Astrocyte (in vitro differentiated cells and primary cell): Measurements from ENCODE around the gene SCGB1C2. TPM values are rescaled to one million over a fixed set of nuclear protein-coding genes. Genes with fewer than 3 reads are reported as not detected.

Source experiments
- DNase-seq: peaks from one replicate; pipeline ENCODE4 v3.0.0-alpha.2; 2010; ENCODE audit warnings: low read depth
- FAIRE-seq: peaks from 2 replicates; lab custom pipeline; 2011; peaks lifted over from hg19 to GRCh38; lab: Jason Lieb, UNC
- H2AFZ ChIP-seq: 2 replicates; pipeline ENCODE4 v1.6.0; 2012; ENCODE audit warnings: low read depth, low read length, inconsistent platforms
- H3K27ac ChIP-seq: 2 replicates; pipeline ENCODE4 v1.5.1; 2011; ENCODE audit warnings: low read depth, low read length, inconsistent platforms
- H3K27me3 ChIP-seq: 2 replicates; pipeline ENCODE4 v1.6.0; 2011; ENCODE audit warnings: low read length, inconsistent platforms; ENCODE audit not compliant: insufficient read depth
- H3K36me3 ChIP-seq: 2 replicates; pipeline ENCODE4 v1.5.1; 2011; ENCODE audit warnings: low read length, inconsistent platforms; ENCODE audit not compliant: insufficient read depth
- H3K4me1 ChIP-seq: 2 replicates; pipeline ENCODE4 v1.5.1; 2011; ENCODE audit warnings: low read length, inconsistent platforms; ENCODE audit not compliant: insufficient read depth
- H3K4me2 ChIP-seq: 2 replicates; pipeline ENCODE4 v1.6.0; 2012; ENCODE audit warnings: low read length, inconsistent platforms
- H3K4me3 ChIP-seq: 2 replicates; pipeline ENCODE4 v1.5.1; 2011; ENCODE audit warnings: low read depth, mild to moderate bottlenecking, low read length, inconsistent platforms; ENCODE audit not compliant: insufficient read depth
- H3K79me2 ChIP-seq: 2 replicates; pipeline ENCODE4 v1.6.0; 2012; ENCODE audit warnings: mild to moderate bottlenecking, low read length, inconsistent platforms; ENCODE audit not compliant: insufficient read depth
- H3K9ac ChIP-seq: 2 replicates; pipeline ENCODE4 v1.6.0; 2012; ENCODE audit warnings: mild to moderate bottlenecking, low read length, inconsistent platforms
- H3K9me3 ChIP-seq: 2 replicates; pipeline ENCODE4 v1.5.1; 2012; ENCODE audit warnings: low read depth, mild to moderate bottlenecking, low read length, inconsistent platforms; ENCODE audit not compliant: insufficient read depth
- H4K20me1 ChIP-seq: 2 replicates; pipeline ENCODE4 v1.6.0; 2012; ENCODE audit warnings: low read length, inconsistent platforms; ENCODE audit not compliant: insufficient read depth
- H3K27ac Mint-ChIP-seq: one replicate; pipeline ENCODE4 v1.8.0; 2021; ENCODE audit warnings: mild to moderate bottlenecking, mixed read lengths; ENCODE audit not compliant: unreplicated experiment
- H3K27me3 Mint-ChIP-seq: one replicate; pipeline ENCODE4 v1.8.0; 2021; ENCODE audit warnings: low read depth, mixed read lengths; ENCODE audit not compliant: unreplicated experiment
- H3K36me3 Mint-ChIP-seq: one replicate; pipeline ENCODE4 v1.8.0; 2021; ENCODE audit warnings: low read depth, mixed read lengths; ENCODE audit not compliant: unreplicated experiment
- H3K4me1 Mint-ChIP-seq: one replicate; pipeline ENCODE4 v1.8.0; 2021; ENCODE audit warnings: low read depth, mixed read lengths; ENCODE audit not compliant: unreplicated experiment
- H3K4me3 Mint-ChIP-seq: one replicate; pipeline ENCODE4 v1.8.0; 2021; ENCODE audit warnings: mild to moderate bottlenecking, moderate library complexity, mixed read lengths; ENCODE audit not compliant: unreplicated experiment
- H3K9me3 Mint-ChIP-seq: one replicate; pipeline ENCODE4 v1.8.0; 2021; ENCODE audit warnings: mild to moderate bottlenecking, mixed read lengths; ENCODE audit not compliant: unreplicated experiment
- EZH2 ChIP-seq: IDR thresholded peaks from 2 replicates; pipeline ENCODE4 v1.6.1; 2012; ENCODE audit warnings: mild to moderate bottlenecking, low read length, inconsistent platforms; ENCODE audit not compliant: insufficient read depth
- total RNA-seq: library from RNA; stranded (reverse); gene quantifications from 2 replicates; pipeline ENCODE4 v1.2.1, GENCODE V29; 2021
- TF ChIP-seq, protein P1 (sequence below): IDR thresholded peaks from 2 replicates; pipeline ENCODE4 v1.5.1; 2011; ENCODE audit warnings: low read depth, mild to moderate bottlenecking, inconsistent platforms, low read length, moderate library complexity; ENCODE audit not compliant: insufficient read depth

Gene SCGB1C2
- total RNA-seq, 1 donor from 2014 or later, result not detected

DNA sequence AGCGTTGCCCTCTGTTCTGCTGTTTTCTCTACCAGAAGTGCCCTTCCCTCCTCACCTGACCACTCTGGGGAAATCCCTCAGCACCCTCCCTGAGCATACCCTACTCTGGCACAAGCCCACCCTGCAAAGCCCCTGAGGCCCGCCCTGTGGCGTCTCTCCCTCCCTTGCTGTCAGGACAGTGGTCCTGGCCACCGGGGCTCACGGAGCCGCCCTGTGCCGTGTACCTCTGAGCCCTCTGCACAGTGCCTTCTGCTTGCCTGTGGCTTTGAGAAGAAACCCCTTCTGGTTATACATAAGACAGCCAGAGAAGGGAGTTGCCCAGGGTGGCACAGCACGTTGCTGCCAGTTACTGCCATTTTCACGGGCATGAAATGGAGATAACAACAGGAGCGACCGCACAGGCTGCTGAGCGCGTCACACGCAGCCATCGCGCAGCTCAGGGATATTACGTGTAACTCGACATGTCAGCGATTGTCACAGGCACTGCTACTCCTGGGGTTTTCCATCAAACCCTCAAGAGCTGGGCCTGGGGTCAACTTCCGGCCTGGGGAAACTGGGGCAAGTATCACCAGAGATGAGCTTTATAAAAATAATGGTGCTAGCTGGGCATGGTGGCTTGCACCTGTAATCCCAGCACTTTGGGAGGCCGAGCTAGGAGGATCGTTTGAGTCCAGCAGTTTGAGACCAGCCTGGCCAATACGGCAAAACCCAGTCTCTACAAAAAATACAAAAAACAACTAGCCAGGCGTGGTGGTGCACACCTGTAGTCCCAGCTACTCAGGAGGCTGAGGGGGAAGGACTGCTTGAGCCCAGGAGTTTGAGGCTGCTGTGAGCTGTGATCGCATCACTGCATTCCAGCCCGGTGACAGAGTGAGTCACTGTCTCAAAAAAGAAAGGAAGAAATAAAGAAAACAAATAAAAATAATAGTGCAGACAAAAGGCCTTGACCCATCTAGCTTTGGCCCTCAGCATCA lies 14.8 kb downstream of the SCGB1C2 start:
- no peak for FAIRE-seq
- Histone ChIP-seq H3K4me3 (no peak overlapping the region), H4K20me1 (no peaks in the 10 kb centered on the region), H3K9me3 (no peaks in the 10 kb centered on the region), H3K9ac (no peak overlapping the region), H3K27me3 (no peaks in the 10 kb centered on the region), H3K79me2 (no peaks in the 10 kb centered on the region), H2AFZ (no peak overlapping the region), H3K4me2 (no peak overlapping the region), H3K36me3 (no peaks in the 10 kb centered on the region), H3K4me1 (no peaks in the 10 kb centered on the region), H3K27ac (no peak overlapping the region)
- TF ChIP-seq, protein P1, sequence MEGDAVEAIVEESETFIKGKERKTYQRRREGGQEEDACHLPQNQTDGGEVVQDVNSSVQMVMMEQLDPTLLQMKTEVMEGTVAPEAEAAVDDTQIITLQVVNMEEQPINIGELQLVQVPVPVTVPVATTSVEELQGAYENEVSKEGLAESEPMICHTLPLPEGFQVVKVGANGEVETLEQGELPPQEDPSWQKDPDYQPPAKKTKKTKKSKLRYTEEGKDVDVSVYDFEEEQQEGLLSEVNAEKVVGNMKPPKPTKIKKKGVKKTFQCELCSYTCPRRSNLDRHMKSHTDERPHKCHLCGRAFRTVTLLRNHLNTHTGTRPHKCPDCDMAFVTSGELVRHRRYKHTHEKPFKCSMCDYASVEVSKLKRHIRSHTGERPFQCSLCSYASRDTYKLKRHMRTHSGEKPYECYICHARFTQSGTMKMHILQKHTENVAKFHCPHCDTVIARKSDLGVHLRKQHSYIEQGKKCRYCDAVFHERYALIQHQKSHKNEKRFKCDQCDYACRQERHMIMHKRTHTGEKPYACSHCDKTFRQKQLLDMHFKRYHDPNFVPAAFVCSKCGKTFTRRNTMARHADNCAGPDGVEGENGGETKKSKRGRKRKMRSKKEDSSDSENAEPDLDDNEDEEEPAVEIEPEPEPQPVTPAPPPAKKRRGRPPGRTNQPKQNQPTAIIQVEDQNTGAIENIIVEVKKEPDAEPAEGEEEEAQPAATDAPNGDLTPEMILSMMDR, result no peak
- no peak for TF ChIP-seq EZH2
- Mint-ChIP-seq H3K27ac (no peak overlapping the region), H3K36me3 (no peaks in the 10 kb centered on the region), H3K4me3 (no peak overlapping the region), H3K4me1 (no peaks in the 10 kb centered on the region), H3K9me3 (peaks cover 2% of the 10 kb centered on the region), H3K27me3 (peaks cover 32% of the 10 kb centered on the region)
- DNase-seq, result peak; percentile 3

DNA sequence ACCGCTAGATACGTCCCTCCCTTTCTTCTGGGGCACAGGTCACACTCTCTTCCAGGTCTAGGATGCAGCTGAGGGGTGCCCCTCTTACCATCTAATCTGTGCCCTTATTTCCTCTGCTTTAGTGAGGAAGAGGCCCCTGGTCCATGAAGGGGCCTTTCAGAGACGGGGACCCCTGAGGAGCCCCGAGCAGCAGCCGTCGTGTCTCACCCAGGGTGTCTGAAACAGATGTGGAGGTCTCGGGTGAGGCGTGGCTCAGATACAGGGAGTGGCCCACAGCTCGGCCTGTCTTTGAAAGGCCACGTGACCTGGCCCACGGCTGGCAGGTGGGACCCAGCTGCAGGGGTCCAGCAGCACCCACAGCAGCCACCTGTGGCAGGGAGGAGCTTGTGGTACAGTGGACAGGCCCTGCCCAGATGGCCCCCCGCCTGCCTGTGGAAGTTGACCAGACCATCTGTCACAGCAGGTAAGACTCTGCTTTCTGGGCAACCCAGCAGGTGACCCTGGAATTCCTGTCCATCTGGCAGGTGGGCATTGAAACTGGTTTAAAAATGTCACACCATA lies 15.6 kb downstream of the SCGB1C2 start:
- DNase-seq (no peak), FAIRE-seq (no peak)
- H3K4me3 Mint-ChIP-seq, result no peak overlapping the region
- Histone ChIP-seq H3K4me3 (no peak overlapping the region), H3K4me2 (no peak overlapping the region), H3K9me3 (no peaks in the 10 kb centered on the region), H2AFZ (no peak overlapping the region), H4K20me1 (no peaks in the 10 kb centered on the region), H3K36me3 (no peaks in the 10 kb centered on the region), H3K27me3 (no peaks in the 10 kb centered on the region), H3K79me2 (no peaks in the 10 kb centered on the region), H3K4me1 (no peaks in the 10 kb centered on the region), H3K27ac (no peak overlapping the region), H3K9ac (no peak overlapping the region)
- TF ChIP-seq EZH2, result no peak
- TF ChIP-seq, protein P1, result no peak
- no peak overlapping the region for H3K27ac Mint-ChIP-seq
- peaks cover 34% of the 10 kb centered on the region for H3K27me3 Mint-ChIP-seq
- peaks cover 2% of the 10 kb centered on the region for H3K9me3 Mint-ChIP-seq
- H3K36me3 Mint-ChIP-seq, result no peaks in the 10 kb centered on the region
- H3K4me1 Mint-ChIP-seq, result no peaks in the 10 kb centered on the region
